Left forelimb (tissue), 1 donor: ENCODE results near the gene TIMP2.
"Not testable (repeated sequence)": the region's sequence is repeated elsewhere in the genome, so short reads cannot be mapped to it uniquely, and the experiment has no call there.

ENCODE experiments used
- DNase-seq: peaks from one replicate; pipeline ENCODE4 v3.0.0-alpha.2; 2018; ENCODE audit warnings: low spot score

The TIMP2 gene

DNA sequence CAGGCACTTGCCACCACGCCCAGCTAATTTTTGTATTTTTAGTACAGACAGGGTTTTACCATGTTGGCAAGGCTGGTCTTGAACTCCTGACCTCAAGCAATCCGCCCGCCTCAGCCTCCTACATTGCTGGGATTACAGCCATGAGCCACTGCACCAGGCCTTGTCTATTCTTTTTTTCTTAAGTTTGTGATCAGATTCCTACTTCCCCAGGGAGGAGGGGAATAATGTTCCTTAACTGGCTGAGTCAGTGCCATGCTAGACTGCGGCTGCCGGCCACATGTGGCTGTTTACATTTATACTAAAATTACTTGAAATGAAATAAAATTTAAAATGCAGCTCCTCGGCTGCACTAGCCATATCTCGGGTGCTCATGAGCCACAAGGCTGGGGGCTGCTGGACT, 56.8 kb downstream of the TIMP2 start:
- no peak for DNase-seq

GRCh38 chr17:78867046-78867445, 58.1 kb downstream of the TIMP2 start:
- not testable (repeated sequence) for DNase-seq

DNA sequence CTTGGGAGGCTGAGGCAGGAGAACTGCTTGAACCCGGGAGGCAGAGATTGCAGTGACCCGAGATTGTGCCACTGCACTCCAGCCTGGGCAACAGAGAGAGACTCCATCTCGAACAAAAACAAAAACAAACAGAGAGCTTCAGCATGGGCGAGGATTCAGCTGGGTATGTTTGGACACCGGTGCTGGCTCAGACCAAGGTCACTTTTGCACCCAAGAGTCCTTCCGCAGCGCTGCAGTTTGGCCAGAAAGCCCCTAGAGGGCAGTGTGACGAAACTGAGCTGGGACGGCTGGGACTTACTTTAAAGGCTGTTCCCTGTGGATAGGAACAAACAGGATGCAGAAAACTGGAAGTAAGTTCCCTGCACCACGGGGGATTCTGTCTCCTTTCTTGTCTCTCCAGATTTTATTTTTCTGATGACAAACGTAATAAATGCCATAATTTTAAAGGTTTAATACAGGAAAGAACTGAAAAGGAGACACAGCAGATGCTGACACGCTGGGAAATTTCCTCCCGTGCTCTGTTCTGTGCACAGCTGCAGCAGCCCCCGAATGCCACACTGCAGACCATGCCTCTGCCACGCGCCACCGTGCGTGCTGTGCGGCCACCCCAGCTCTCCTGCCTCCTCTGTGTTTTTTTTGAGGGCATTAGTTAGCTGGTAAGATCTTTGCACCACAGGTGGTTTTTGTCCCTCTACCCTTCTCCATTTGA, 59.4 kb downstream of the TIMP2 start:
- peak; percentile 82 for DNase-seq

DNA sequence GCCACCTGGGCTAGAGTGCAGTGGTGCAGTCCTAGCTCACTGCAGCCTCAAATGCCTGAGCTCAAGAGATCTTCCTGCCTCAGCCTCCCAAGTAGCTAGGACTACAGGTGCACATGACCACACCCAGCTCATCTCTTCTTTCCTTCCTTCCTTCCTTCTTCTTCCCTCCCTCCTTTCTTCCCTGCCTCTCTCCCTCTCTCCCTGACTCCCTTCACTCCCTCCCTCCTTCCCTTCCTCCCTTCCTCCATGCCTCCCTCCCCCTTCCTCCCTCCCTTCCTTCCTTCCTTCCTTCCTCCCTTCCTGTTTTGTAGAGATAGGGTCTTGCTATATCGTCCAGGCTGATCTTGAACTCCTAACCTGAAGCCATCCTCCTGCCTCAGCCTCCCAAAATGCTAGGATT, 61.1 kb downstream of the TIMP2 start:
- DNase-seq = no peak

DNA sequence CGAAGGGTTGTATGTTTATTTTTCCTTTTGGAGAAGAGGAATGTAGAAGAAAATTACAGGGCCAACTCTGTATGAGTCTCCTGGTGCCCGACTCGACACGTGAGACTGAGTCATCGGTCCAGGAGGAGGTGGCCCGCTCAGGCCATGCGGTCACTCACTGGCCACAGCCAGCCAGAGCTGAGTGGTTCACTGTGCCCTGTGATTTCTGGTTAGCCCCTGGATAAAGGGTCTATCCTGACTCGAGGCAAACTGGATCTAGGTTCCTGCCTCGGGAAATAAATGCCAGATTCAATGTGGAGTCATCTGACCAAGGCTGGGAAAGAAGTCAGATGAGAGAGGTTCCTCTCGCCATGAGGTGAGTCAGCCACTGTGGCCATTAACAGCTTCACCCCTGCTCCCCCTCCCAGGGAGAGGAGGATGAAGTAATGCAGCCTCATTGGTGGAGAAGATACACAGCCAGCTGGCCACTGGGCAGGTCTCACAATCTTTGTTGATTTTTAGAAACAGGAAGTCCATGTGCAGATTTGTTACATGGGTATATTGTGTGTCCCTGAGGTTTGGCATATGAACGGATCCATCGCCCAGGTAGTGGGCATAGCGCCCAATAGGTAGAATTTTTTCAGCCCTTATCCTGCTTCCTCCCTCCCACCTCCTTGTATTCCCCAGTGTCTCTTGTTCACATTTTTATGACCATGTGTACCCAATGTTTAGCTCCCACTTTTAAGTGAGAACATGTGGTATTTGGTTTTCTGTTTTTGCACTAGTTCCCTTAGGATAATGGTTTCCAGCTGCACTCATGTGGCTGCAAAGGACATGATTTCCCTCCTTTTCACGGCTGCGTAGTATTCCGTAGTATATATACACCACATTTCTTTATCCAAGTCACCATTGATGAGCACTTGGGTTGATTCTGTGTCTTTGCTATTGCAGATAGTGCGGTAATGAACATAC, 62.8 kb downstream of the TIMP2 start:
- DNase-seq = no peak

DNA sequence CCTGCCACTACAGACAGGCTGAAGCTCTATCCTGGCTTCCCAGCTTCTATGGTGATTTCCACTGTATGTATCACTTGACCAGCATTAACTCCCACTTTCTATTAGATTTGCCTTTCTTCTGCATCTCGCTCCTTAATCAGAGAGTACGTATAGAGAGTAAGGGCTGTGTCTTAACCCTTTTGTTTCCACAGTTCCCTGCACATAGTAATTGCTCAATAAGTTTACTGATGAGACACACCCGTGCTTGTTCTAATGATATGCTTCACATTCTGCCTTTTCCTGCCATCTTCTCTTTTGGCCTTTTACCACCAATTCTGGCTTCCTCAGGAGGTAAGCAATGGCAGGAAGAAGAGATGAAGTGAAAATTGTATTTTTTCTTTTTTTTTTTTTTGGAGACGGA, 64.0 kb downstream of the TIMP2 start:
- DNase-seq = no peak

GRCh38 chr17:78859051-78859450, 66.1 kb downstream of the TIMP2 start:
- no peak for DNase-seq

- DNase-seq = no peak
Observed at GRCh38 chr17:78857266-78857665, 67.9 kb downstream of the TIMP2 start.

DNA sequence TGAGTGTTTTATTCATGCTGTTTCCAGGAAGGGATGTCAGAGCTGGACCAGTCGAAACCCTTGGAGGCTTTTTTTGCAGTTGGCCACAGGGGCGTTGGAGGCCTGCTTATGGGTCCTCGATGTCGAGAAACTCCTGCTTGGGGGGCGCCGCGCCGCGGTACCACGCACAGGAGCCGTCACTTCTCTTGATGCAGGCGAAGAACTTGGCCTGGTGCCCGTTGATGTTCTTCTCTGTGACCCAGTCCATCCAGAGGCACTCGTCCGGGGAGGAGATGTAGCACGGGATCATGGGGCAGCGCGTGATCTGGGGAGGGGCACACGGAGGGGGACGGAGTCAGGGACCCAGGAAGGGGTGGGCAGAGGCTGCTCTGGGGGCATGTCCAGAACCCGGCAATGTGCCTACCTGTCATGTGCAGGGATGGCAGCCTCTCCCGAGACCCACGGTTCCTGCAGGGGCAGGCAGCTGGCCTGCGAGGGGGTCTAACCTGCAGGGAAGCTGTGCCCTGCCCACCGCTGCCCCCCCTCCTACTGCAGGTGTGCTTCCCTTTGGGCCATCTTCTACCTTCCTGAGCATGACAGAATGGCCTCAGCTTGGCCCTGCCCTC, 69.5 kb downstream of the TIMP2 start:
- no peak for DNase-seq

DNA sequence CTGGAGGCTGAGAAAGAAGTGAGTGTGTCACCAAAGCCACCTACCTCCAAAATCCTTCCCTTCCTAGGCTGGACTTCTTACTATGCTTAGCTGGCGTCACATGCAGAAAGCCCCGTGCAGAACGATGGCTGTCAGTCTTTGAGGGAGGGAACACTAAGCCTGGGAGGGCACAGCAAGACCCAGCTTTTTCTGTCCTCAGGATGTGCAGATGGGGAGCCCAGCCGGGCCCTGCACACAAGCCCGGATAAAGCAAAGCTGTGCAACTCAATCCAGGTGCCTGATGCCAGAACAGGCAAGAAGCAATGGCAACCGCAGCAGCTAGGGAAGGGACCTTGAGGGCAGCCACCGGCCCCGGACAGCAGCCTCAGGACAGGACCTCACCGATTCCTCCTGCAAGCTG, 70.7 kb downstream of the TIMP2 start:
- DNase-seq = no peak

DNA sequence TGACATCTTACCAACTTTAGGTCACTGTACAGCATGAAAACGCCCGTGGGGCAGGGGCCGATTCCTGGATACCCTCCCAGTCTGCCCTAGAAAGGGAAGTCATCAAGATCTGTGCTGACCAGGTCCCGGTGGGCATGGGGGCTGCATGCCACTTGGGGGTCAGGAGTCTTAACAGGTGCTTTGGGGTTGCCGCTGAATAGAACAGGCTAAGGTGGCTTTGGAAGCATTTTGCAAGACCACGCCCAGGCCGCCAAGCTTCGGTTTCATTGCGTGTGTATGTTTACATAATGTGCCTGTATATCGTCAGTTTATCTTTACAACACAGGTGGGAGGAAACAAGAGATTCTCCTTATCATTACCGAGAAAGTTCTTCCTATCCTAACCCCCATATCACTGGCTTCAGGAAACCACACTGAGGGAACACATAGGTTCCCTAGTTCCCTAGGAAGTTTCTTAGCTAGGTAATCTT, 71.2 kb downstream of the TIMP2 start:
- DNase-seq = no peak

DNA sequence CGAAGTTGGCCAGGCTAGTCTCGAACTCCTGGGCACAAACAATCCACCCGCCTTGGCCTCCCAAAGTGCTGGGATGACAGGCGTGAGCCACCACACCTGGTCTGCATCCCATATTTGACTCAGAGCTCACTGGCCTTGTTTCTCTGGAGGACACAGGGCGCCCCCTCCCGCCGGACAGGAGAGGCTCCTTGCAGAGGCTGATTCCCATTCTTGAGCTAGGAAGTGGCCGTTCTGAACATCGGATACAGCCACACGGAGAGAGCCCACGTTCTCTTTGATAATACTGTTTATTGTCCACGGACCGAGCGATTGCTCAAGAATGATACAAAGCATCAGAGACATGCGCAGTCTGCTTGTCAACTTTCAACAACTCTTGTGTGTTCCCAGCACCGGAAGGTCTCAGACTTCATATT, 72.5 kb downstream of the TIMP2 start:
- no peak for DNase-seq

DNA sequence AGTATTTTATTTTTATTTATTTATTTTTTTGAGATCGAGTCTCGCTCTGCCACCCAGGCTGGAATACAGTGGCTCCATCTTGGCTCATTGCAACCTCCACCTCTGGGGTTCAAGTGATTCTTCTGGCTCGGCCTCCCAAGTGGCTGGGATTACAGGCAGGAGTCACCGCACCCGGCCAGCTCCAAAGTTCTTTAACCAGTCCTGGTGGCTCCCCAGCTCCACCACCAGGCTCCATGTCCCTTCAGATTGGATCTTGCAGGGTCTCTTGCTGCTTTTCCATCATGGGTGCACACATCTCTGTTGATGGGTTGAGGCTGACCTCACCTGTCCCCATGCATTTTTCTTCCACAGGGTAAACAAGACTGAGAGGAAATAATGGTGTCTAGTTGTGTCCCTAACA, 76.2 kb downstream of the TIMP2 start:
- DNase-seq = no peak

DNA sequence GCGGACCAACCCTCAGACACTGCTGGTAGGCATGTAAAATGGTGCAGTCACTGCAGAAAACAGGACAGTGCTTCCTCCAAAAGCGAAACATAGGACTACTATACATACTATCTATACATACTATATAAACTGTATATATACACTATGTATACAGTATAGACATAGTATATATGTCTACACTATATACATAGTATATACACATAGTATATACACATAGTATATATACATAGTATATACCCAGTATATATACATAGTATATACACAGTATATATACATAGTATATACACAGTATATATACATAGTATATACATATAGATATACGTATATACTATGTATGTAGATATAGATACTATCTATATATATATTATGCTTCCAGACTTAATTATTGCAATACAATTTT, 78.1 kb downstream of the TIMP2 start:
- no peak for DNase-seq

DNA sequence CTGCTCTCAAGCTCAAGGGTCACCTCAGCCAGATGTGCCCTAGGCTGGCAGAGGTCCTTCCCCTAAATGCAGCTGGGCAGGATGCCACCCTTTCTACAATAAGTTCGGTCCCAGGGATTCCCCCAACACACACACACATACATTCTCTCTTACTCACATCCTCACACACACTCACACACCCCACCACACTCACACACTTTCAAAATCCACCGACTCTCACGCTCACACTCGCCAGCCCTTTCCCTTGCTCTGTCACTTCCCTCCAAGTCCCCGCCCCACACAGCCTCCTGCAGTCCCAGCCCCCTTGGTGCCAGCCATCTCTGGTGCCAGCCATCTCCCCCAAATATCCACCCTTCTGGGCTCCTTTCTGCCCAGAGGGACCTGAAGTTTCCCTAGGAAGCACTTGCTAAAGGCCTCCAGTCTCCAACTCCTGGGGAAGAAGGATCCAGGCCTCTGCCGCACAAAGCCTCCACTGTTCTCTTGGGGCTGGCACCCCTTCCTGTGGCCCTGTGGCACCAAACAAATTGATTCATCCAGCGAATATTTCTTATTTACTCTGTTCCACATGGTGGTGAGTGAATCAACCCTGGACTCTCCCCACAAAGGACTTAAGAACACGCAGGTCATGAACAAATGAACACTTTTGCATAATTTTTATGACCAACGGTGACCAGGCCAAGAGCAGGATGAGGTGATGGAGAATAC, 80.7 kb downstream of the TIMP2 start:
- no peak for DNase-seq

- DNase-seq = no peak
Observed at GRCh38 chr17:78842881-78843565, 82.2 kb downstream of the TIMP2 start.

DNA sequence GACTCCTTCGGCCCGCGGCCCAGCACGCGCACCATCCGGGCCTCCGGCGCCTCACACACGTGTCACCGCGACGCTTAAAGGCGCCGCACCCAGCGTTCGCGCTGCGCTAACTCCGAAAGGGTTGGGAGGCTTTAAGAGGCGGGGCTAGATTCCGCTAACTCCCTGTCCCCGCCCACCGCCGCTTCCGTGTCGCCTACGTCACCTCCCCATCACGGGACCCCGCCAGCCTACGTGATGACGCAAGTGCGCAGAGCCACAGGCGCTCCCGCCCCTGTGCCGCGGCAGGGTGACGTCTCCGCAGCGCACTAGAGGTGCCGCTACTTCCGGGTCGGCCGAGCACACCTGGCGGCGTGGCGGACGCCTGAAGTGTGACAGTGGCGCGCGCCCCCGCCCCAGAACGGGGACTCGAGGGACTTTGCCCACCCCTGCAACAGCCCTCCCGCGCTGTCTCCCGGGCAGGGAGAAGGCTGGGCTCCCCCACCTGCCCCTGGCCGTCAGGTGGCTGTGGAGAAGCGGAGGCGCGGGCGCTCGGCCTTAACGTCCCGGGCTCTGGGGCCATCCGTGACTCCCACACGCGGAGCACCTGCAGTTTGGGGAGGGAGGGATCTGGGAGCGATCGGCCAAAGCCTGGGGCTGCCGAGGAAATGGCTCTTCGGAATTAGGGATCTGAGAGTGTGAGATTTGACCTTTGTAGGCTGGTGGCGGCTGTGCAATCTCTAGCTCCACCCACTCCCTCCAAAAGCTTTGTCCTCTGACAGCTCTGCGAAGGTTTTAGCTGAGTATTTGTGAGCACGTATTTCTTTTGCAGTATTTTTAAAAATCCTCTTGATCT, 84.2 kb downstream of the TIMP2 start, which contains the start of gene USP36:
USP36 (minus strand) TSS at position 35 of the 832 bp plus-strand sequence. CDS start 4,451 bp downstream, outside the sequence.
- peak; percentile 100 for DNase-seq

DNA sequence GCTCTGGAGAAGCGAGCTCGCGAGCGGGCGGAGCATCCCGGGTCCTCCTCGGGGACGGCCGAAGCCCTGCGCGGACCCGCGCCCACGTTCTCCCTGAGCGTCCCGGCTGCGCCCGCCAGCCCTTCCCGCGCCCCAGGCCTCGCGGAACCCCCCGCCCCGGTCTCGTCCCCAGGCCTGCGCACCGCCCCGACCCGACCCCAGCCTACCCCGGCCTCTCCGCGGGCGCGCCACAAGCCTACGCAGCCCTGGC, 84.7 kb downstream of the TIMP2 start:
- no peak for DNase-seq

- no peak for DNase-seq
Observed at GRCh38 chr17:78839762-78840529, 85.2 kb downstream of the TIMP2 start.

DNA sequence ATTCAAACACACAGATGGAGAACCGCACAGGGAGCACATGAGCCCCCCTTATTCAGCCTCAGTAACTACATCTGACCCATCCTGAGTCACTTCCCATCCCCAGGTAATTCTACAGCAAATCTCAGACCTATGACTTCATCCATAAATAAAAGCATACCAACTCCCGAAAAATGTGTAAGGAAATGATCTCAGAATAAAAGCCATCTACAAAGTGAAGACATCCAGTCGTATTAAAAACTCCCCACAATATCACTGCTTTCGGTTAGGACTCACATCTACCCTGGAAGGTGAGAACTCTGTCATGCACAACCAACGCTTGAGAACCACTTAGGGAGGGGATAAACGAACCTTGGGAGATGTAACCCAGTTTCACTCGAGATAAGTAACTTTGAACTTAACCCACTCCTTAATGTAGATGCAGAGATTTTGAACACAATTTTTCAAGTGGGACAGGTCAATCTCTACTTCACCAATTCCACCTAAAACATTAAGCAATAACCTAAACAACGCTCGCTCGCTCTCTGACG, 85.9 kb downstream of the TIMP2 start:
- DNase-seq = no peak
